Activated CD8-positive, alpha-beta T cell treated with anti-CD3 and anti-CD28 coated beads for 36 hours (primary cell): ENCODE results near the gene GAST. TPM values are rescaled to one million over a fixed set of nuclear protein-coding genes. Genes with fewer than 3 reads are reported as not detected.
"Not testable (repeated sequence)": the region's sequence is repeated elsewhere in the genome, so short reads cannot be mapped to it uniquely, and the experiment has no call there.

ENCODE experiments used
- ATAC-seq: fragments of 200-7000 bp; cut with Tn5 transposase; one replicate; pipeline ENCODE4 v1.10.0; 2021; ENCODE audit warnings: mild to moderate bottlenecking, moderate library complexity
- CTCF ChIA-PET: fragments of 350-600 bp; sonication (Branson Sonifier 250); formaldehyde crosslinking; loops from one replicate; lab custom pipeline; 2021; ENCODE audit warnings: antibody characterized with exemption; lab: Charles Lee
- POLR2A ChIA-PET: fragments of 350-600 bp; sonication (Branson Sonifier 250); formaldehyde crosslinking; loops from one replicate; lab custom pipeline; 2021; ENCODE audit warnings: antibody characterized with exemption; lab: Charles Lee
- DNase-seq: peaks from one replicate; pipeline ENCODE4 v3.0.0-alpha.2; 2020
- H3K27ac Mint-ChIP-seq: one replicate; pipeline ENCODE4 v1.8.0; 2021; ENCODE audit warnings: mild to moderate bottlenecking, mixed read lengths
- H3K27me3 Mint-ChIP-seq: one replicate; pipeline ENCODE4 v1.8.0; 2021; ENCODE audit warnings: mixed read lengths
- H3K36me3 Mint-ChIP-seq: one replicate; pipeline ENCODE4 v1.8.0; 2021; ENCODE audit warnings: low read depth, mixed read lengths
- H3K4me1 Mint-ChIP-seq: one replicate; pipeline ENCODE4 v1.8.0; 2021; ENCODE audit warnings: low read depth, mixed read lengths
- H3K4me3 Mint-ChIP-seq: one replicate; pipeline ENCODE4 v1.8.0; 2021; ENCODE audit warnings: mild to moderate bottlenecking, moderate library complexity, mixed read lengths
- H3K9me3 Mint-ChIP-seq: one replicate; pipeline ENCODE4 v1.8.0; 2021; ENCODE audit warnings: mixed read lengths
- CTCF ChIP-seq: fragments of 200-600 bp; IDR thresholded peaks from one replicate; pipeline ENCODE4 v1.8.0; 2022; ENCODE audit warnings: antibody characterized with exemption, mild to moderate bottlenecking
- intact Hi-C: fragments of 100-400 bp; cut with micrococcal nuclease; formaldehyde crosslinking; loops from one replicate; pipeline ENCODE4 v1.10.0; 2022
- total RNA-seq, 2 experiments: library from RNA; stranded (reverse); gene quantifications; one replicate each; pipeline ENCODE4 v1.2.3, GENCODE V29; 2021

GAST gene
- total RNA-seq, 2 experiments from 2014 or later, result not detected

GRCh38 chr17:41683441-41684007, 28.6 kb upstream of the GAST start:
- Mint-ChIP-seq H3K4me3 (no peak overlapping the region), H3K4me1 (peaks cover 30% of the 10 kb centered on the region), H3K27ac (no peak overlapping the region), H3K27me3 (no peaks in the 10 kb centered on the region), H3K9me3 (peaks cover under 1% of the 10 kb centered on the region), H3K36me3 (peaks cover under 1% of the 10 kb centered on the region)
- no peak for TF ChIP-seq CTCF
- intact Hi-C loops, result no loop called here
- ChIA-PET CTCF (interaction anchor here (1.6 to 9.4 kb wide), 2 partner anchors 12 to 19 kb away, joined by 7 to 117 read pairs; no protein-coding TSS in a partner anchor), POLR2A (no interaction called here)
- ATAC-seq (no peak), DNase-seq (no peak)

- Mint-ChIP-seq H3K4me1 (peaks cover 25% of the 10 kb centered on the region), H3K36me3 (peaks cover 4% of the 10 kb centered on the region), H3K27ac (no peak overlapping the region), H3K27me3 (no peaks in the 10 kb centered on the region), H3K4me3 (no peak overlapping the region), H3K9me3 (no peaks in the 10 kb centered on the region)
- ATAC-seq, result no peak
- no peak for DNase-seq
- ChIA-PET CTCF (interaction anchor here (9.4 kb wide), 1 partner anchor 19 kb away, joined by 117 read pairs; no protein-coding TSS in a partner anchor), POLR2A (no interaction called here)
- TF ChIP-seq CTCF, result no peak
- intact Hi-C loops, result no loop called here
These were observed 28.1 kb upstream of the GAST start for GRCh38 chr17:41684035-41684434.

GRCh38 chr17:41685753-41686152, 26.4 kb upstream of the GAST start:
- H3K27ac Mint-ChIP-seq, DNase-seq, ATAC-seq, H3K9me3 Mint-ChIP-seq, intact Hi-C loops, POLR2A ChIA-PET, H3K27me3 Mint-ChIP-seq, H3K4me3 Mint-ChIP-seq: not testable (repeated sequence)
- Mint-ChIP-seq H3K4me1 (peaks cover 20% of the 10 kb centered on the region), H3K36me3 (peaks cover 19% of the 10 kb centered on the region)
- CTCF ChIA-PET, result interaction anchor here (1.9 to 9.4 kb wide), 2 partner anchors 10 to 21 kb away, joined by 10 to 117 read pairs; no protein-coding TSS in a partner anchor

- CTCF ChIA-PET, result interaction anchor here (1.9 to 9.4 kb wide), 2 partner anchors 9 to 22 kb away, joined by 10 to 117 read pairs; no protein-coding TSS in a partner anchor
- ATAC-seq, result no peak
These were observed 25.9 kb upstream of the GAST start for GRCh38 chr17:41686281-41686680.

More at GRCh38 chr17:41686281-41686680, 25.9 kb upstream of the GAST start:
- no peak overlapping the region for H3K4me3 Mint-ChIP-seq
- DNase-seq, result no peak
- intact Hi-C loops, result no loop called here
- peaks cover 25% of the 10 kb centered on the region for H3K4me1 Mint-ChIP-seq
- no peak overlapping the region for H3K27ac Mint-ChIP-seq
- H3K9me3 Mint-ChIP-seq, result no peaks in the 10 kb centered on the region
- POLR2A ChIA-PET, result no interaction called here
- peaks cover 24% of the 10 kb centered on the region for H3K36me3 Mint-ChIP-seq
- no peaks in the 10 kb centered on the region for H3K27me3 Mint-ChIP-seq
- no peak for TF ChIP-seq CTCF
